Measurements from ENCODE around the gene CCDC185. TPM values are rescaled to one million over a fixed set of nuclear protein-coding genes. Genes with fewer than 3 reads are reported as not detected.

The CCDC185 gene
- polyA plus RNA-seq, 4 donors: not detected

- Histone ChIP-seq H3K27ac (ENCODE audit: low read depth in 1 of 3, low read length in 2 of 3) (no peak overlapping the region), H3K36me3 (ENCODE audit: control insufficient read depth in 3 of 3, insufficient read depth in 2 of 3, low read depth in 1 of 3, low read length in 3 of 3) (no peaks in the 10 kb centered on the region), H3K9me3 (ENCODE audit: control insufficient read depth in 2 of 2, insufficient read depth in 1 of 2, low read depth in 1 of 2, low read length in 1 of 2) (no peaks in the 10 kb centered on the region), H3K4me1 (ENCODE audit: control insufficient read depth in 3 of 3, insufficient read depth in 2 of 3, low read depth in 1 of 3, low read length in 2 of 3) (no peaks in the 10 kb centered on the region), H3K27me3 (ENCODE audit: control insufficient read depth in 3 of 3, insufficient read depth in 3 of 3, low read length in 3 of 3) (peaks cover 0 to 25% (median 4%) of the 10 kb centered on the region in 3 donors), H3K4me3 (ENCODE audit: low read depth in 1 of 3, low read length in 3 of 3) (no peak overlapping the region)
- DNase-seq (no peak), FAIRE-seq (no peak)
- 74 to 82% (median 81%) methylated on average over 5 of the region's 5 CpGs for WGBS, 3 donors
Observed at GRCh38 chr1:223350361-223350908, 42.8 kb upstream of the CCDC185 start.

- Histone ChIP-seq H3K4me1 (ENCODE audit: control insufficient read depth in 3 of 3, insufficient read depth in 2 of 3, low read depth in 1 of 3, low read length in 2 of 3) (no peaks in the 10 kb centered on the region), H3K27ac (ENCODE audit: low read depth in 1 of 3, low read length in 2 of 3) (no peak overlapping the region), H3K4me3 (ENCODE audit: low read depth in 1 of 3, low read length in 3 of 3) (no peak overlapping the region), H3K27me3 (ENCODE audit: control insufficient read depth in 3 of 3, insufficient read depth in 3 of 3, low read length in 3 of 3) (peaks cover 0 to 25% (median 4%) of the 10 kb centered on the region in 3 donors), H3K9me3 (ENCODE audit: control insufficient read depth in 2 of 2, insufficient read depth in 1 of 2, low read depth in 1 of 2, low read length in 1 of 2) (no peaks in the 10 kb centered on the region), H3K36me3 (ENCODE audit: control insufficient read depth in 3 of 3, insufficient read depth in 2 of 3, low read depth in 1 of 3, low read length in 3 of 3) (no peaks in the 10 kb centered on the region)
- DNase-seq (no peak), FAIRE-seq (no peak)
- WGBS, 3 donors: 62 to 67% (median 66%) methylated on average over 7 of the region's 7 CpGs
Observed at GRCh38 chr1:223352944-223353343, 40.3 kb upstream of the CCDC185 start.

GRCh38 chr1:223353939-223354338, 39.3 kb upstream of the CCDC185 start:
- Histone ChIP-seq H3K27ac (ENCODE audit: low read depth in 1 of 3, low read length in 2 of 3) (no peak overlapping the region), H3K9me3 (ENCODE audit: control insufficient read depth in 2 of 2, insufficient read depth in 1 of 2, low read depth in 1 of 2, low read length in 1 of 2) (no peaks in the 10 kb centered on the region), H3K36me3 (ENCODE audit: control insufficient read depth in 3 of 3, insufficient read depth in 2 of 3, low read depth in 1 of 3, low read length in 3 of 3) (no peaks in the 10 kb centered on the region), H3K4me3 (ENCODE audit: low read depth in 1 of 3, low read length in 3 of 3) (no peak overlapping the region), H3K4me1 (ENCODE audit: control insufficient read depth in 3 of 3, insufficient read depth in 2 of 3, low read depth in 1 of 3, low read length in 2 of 3) (no peaks in the 10 kb centered on the region), H3K27me3 (ENCODE audit: control insufficient read depth in 3 of 3, insufficient read depth in 3 of 3, low read length in 3 of 3) (peaks cover 0 to 25% (median 4%) of the 10 kb centered on the region in 3 donors)
- no peak for DNase-seq
- WGBS, 3 donors: 41 to 60% (median 42%) methylated on average over 6 of the region's 6 CpGs
- no peak for FAIRE-seq

GRCh38 chr1:223355699-223356098, 37.5 kb upstream of the CCDC185 start:
- no peak overlapping the region for H3K27ac ChIP-seq (ENCODE audit: low read depth in 1 of 3, low read length in 2 of 3)
- peaks cover 0 to 37% (median 4%) of the 10 kb centered on the region in 3 donors for H3K27me3 ChIP-seq (ENCODE audit: control insufficient read depth in 3 of 3, insufficient read depth in 3 of 3, low read length in 3 of 3)
- no peak for FAIRE-seq

GRCh38 chr1:223358826-223359225, 34.4 kb upstream of the CCDC185 start:
- Histone ChIP-seq H3K4me3 (ENCODE audit: low read depth in 1 of 3, low read length in 3 of 3) (no peak overlapping the region), H3K36me3 (ENCODE audit: control insufficient read depth in 3 of 3, insufficient read depth in 2 of 3, low read depth in 1 of 3, low read length in 3 of 3) (no peaks in the 10 kb centered on the region), H3K27me3 (ENCODE audit: control insufficient read depth in 3 of 3, insufficient read depth in 3 of 3, low read length in 3 of 3) (peaks cover 3 to 39% (median 3%) of the 10 kb centered on the region in 3 donors), H3K27ac (ENCODE audit: low read depth in 1 of 3, low read length in 2 of 3) (no peak overlapping the region), H3K4me1 (ENCODE audit: control insufficient read depth in 3 of 3, insufficient read depth in 2 of 3, low read depth in 1 of 3, low read length in 2 of 3) (peaks cover 0 to 9% (median 0%) of the 10 kb centered on the region in 3 donors), H3K9me3 (ENCODE audit: control insufficient read depth in 2 of 2, insufficient read depth in 1 of 2, low read depth in 1 of 2, low read length in 1 of 2) (no peaks in the 10 kb centered on the region)
- 74 to 90% (median 85%) methylated on average over 3 of the region's 3 CpGs for WGBS, 3 donors
- no peak for DNase-seq
- no peak for FAIRE-seq

More at GRCh38 chr1:223355699-223356098, 37.5 kb upstream of the CCDC185 start:
- DNase-seq: no peak
- H3K4me1 ChIP-seq (ENCODE audit: control insufficient read depth in 3 of 3, insufficient read depth in 2 of 3, low read depth in 1 of 3, low read length in 2 of 3): no peaks in the 10 kb centered on the region
- no peaks in the 10 kb centered on the region for H3K36me3 ChIP-seq (ENCODE audit: control insufficient read depth in 3 of 3, insufficient read depth in 2 of 3, low read depth in 1 of 3, low read length in 3 of 3)
- WGBS, 3 donors: 69 to 81% (median 74%) methylated on average over 2 of the region's 2 CpGs
- no peak overlapping the region for H3K4me3 ChIP-seq (ENCODE audit: low read depth in 1 of 3, low read length in 3 of 3)
- H3K9me3 ChIP-seq (ENCODE audit: control insufficient read depth in 2 of 2, insufficient read depth in 1 of 2, low read depth in 1 of 2, low read length in 1 of 2): no peaks in the 10 kb centered on the region

- FAIRE-seq (no peak), DNase-seq (peak in 1 of 2 donors; percentile 38)
- peaks cover 0 to 13% (median 0%) of the 10 kb centered on the region in 3 donors for H3K4me1 ChIP-seq (ENCODE audit: control insufficient read depth in 3 of 3, insufficient read depth in 2 of 3, low read depth in 1 of 3, low read length in 2 of 3)
- H3K27me3 ChIP-seq (ENCODE audit: control insufficient read depth in 3 of 3, insufficient read depth in 3 of 3, low read length in 3 of 3): peaks cover 3 to 50% (median 8%) of the 10 kb centered on the region in 3 donors
- no peaks in the 10 kb centered on the region for H3K9me3 ChIP-seq (ENCODE audit: control insufficient read depth in 2 of 2, insufficient read depth in 1 of 2, low read depth in 1 of 2, low read length in 1 of 2)
- no peak overlapping the region for H3K27ac ChIP-seq (ENCODE audit: low read depth in 1 of 3, low read length in 2 of 3)
- WGBS, 3 donors: 2 to 3% (median 2%) methylated on average over 35 to 44 of the region's 44 CpGs
- no peaks in the 10 kb centered on the region for H3K36me3 ChIP-seq (ENCODE audit: control insufficient read depth in 3 of 3, insufficient read depth in 2 of 3, low read depth in 1 of 3, low read length in 3 of 3)
- peak overlapping the region in 2 of 3 donors; percentile 47 to 63 for H3K4me3 ChIP-seq (ENCODE audit: low read depth in 1 of 3, low read length in 3 of 3)
Observed at GRCh38 chr1:223363057-223363855, 30.0 kb upstream of the CCDC185 start.

GRCh38 chr1:223363856-223364684, 29.1 kb upstream of the CCDC185 start, which contains the start of gene SUSD4:
TSS of gene SUSD4 (minus strand) at chr1:223364176. CDS start at chr1:223363425, 751 bp downstream.
- peak; percentile 48 to 70 for DNase-seq
- no peak for FAIRE-seq
- Histone ChIP-seq H3K36me3 (ENCODE audit: control insufficient read depth in 3 of 3, insufficient read depth in 2 of 3, low read depth in 1 of 3, low read length in 3 of 3) (no peaks in the 10 kb centered on the region), H3K9me3 (ENCODE audit: control insufficient read depth in 2 of 2, insufficient read depth in 1 of 2, low read depth in 1 of 2, low read length in 1 of 2) (no peaks in the 10 kb centered on the region), H3K27me3 (ENCODE audit: control insufficient read depth in 3 of 3, insufficient read depth in 3 of 3, low read length in 3 of 3) (peaks cover 3 to 50% (median 8%) of the 10 kb centered on the region in 3 donors), H3K4me3 (ENCODE audit: low read depth in 1 of 3, low read length in 3 of 3) (peak within 1 kb of the TSS; percentile 29 to 63 (median 47)), H3K27ac (ENCODE audit: low read depth in 1 of 3, low read length in 2 of 3) (no peak within 1 kb of the TSS), H3K4me1 (ENCODE audit: control insufficient read depth in 3 of 3, insufficient read depth in 2 of 3, low read depth in 1 of 3, low read length in 2 of 3) (peaks cover 0 to 13% (median 0%) of the 10 kb centered on the region in 3 donors)
- WGBS, 3 donors: 1 to 2% (median 1%) methylated on average over 58 to 111 of the region's 111 CpGs

Measured in small intestine (tissue), 7 donors.